HG02642 (cell line): ENCODE data around the gene KIF6.

ENCODE experiments used
- ATAC-seq: cut with Tn5 transposase; IDR thresholded peaks from one replicate; pipeline ENCODE4 v1.9.1; 2021; ENCODE audit warnings: mild to moderate bottlenecking; ENCODE audit not compliant: unreplicated experiment, poor library complexity

KIF6 gene

DNA sequence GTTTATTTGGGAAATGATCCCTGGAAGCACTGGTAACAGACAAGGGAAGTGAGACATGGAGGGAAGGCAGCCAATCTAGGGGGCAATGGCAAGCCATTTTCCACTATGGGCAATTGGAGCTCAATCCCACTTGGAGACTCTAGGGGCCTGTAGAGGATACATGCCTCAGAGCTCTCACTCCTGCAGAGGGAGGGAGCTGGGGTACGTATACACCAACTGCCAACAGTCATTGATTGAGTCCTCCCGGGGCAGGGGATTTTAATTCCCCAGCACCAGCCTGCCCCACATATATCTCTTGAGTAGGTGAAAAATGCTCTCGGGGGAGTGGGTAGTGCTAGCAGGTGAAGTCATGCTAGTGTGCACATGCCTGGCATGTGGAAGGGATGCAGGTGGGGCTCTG is 323.8 kb downstream of the KIF6 start:
- no peak for ATAC-seq

DNA sequence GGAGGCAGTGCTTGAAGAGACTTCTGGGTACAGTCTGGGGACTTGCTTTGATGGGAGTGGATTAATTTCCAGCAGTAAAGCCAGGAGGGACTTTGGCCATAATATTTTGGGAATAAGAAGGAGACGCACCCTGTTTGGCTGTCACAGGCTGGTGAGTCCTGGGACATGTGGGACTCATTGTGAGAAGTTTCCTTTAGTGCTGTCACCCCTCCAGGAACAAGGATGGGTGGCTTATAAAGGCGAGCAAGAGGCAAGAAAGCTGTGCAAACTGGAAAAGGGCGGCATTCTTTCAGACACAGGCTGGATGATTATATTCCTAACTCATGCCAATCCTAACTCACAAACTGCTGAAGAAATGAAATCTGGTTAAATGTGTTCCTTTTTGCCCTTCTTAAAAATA is 325.2 kb downstream of the KIF6 start:
- ATAC-seq, result no peak

DNA sequence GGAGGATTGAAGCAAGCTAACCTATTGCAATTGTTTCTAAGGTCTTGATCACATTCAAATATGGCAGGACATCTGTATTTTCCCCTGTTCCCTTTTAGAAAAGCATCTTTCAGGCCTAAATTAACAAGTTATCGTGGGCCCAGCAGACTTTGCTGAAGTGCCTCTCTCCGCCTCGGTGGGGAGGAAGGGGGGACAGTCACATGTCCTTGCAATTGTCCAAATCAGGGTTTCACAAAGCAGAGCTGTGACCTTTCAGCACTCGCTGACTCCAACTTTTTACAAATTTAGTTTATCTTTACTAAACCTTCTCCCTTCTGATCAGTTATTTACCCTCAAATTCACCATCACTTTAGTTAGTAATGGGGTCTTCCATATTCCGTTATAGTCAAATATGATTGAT is 328.4 kb downstream of the KIF6 start:
- no peak for ATAC-seq

GRCh38 chr6:39393075-39393474 is 332.1 kb downstream of the KIF6 start:
- ATAC-seq, result no peak

DNA sequence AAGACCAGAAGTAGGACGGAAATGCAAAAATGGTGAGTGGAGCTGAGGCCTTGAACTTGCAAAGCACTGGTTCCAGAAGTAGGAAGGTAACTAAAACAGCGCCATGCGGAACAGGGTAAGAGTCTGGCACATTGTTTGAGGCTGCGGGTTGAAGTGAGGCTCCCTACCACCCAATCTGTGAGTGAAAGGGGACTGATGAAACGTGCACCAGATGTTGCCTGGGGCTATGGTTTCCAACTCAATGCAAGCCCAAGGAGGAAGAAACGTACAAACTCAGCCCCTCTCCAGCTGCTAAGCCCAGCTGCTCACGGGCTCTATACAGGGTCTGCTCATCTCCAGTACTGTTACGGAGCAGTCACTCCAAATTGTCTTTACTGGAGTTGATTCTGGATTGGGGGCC is 334.0 kb downstream of the KIF6 start:
- ATAC-seq, result no peak

GRCh38 chr6:39389484-39389767 is 335.8 kb downstream of the KIF6 start:
- ATAC-seq, result no peak

- peak; percentile 71 for ATAC-seq
These were observed 336.4 kb downstream of the KIF6 start for GRCh38 chr6:39388606-39389483.

GRCh38 chr6:39387785-39388184 is 337.4 kb downstream of the KIF6 start:
- no peak for ATAC-seq

DNA sequence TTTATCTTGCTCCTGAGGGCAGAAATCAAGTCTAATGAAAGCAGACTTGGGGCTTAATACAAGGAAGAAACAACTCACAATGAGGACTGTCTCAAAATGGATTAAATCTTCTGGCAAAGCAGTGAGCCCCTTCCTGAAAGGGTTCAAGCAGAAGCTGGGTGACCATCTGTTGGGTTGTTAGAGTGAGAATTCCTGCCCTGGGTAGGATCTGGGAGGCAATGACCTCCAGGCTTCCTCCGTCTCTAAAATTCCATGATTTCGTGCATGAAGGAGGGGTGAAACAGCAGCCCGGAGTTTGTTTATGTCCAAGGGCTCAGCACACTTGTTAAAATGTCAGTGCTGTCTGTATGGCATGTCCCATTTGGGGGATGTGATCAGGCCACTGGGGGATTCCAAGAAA is 338.7 kb downstream of the KIF6 start:
- no peak for ATAC-seq

DNA sequence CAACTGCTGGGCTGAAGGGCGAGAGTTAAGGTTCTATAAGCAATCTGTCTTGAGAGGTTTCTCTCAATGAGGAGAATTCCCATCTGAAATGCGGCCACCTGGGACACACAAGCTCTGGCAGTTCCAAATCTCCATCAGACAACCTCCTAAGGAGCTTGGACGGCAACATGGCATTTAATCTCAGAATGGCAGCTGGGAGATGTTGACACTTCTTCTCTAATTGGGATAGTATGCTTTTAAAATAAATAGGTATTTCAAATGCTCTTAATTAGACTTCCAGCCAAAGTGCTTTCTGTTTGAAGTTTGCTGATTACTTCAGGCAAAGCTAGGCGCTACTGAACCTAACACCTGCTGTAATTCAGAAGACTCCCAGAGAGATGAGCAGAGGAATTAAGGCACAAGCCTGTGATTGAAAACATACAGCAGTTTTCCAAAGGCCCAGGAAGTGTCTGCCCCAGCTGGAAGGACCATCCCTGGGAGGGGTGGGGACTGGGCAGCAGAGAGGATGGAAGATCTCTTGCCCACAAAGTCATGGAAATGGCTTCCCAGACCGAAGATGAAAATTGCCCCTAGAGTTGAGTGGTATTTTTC is 343.6 kb downstream of the KIF6 start:
- ATAC-seq, result no peak

DNA sequence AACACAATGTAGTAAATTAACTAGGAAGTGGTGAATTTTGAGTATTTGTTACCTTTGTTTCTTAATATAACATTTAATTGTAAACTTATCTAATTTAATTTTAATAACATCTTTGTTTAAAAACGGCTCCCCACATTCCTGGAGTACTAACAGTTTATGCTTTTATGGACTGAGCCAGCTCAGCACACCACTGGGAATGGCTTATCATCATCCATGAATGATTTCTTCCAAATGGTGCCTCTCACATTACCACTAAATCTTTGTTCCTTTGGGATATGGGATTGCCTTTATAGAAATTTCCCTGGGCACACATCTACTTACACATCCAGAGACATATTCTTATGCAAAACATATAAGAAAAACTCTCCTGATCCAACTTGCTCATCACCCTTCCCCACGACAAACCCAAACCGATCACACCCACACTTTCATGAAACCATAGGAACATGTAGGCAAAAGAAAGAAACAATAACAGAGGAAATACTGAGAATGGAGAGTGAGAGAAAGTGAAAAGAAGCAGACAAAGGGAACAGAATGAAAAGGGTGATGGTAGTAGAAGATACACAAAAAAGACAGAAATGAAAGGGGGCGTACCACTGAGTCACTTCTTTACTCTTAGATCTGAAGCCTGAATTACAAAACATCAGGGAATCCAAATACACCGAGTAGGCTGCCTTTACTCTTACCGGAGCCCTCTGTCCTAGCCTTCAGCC is 344.2 kb downstream of the KIF6 start:
- no peak for ATAC-seq

- no peak for ATAC-seq
These were observed 346.2 kb downstream of the KIF6 start for GRCh38 chr6:39378960-39379425.

- ATAC-seq, result no peak
These were observed 346.8 kb downstream of the KIF6 start for GRCh38 chr6:39378175-39378959.

DNA sequence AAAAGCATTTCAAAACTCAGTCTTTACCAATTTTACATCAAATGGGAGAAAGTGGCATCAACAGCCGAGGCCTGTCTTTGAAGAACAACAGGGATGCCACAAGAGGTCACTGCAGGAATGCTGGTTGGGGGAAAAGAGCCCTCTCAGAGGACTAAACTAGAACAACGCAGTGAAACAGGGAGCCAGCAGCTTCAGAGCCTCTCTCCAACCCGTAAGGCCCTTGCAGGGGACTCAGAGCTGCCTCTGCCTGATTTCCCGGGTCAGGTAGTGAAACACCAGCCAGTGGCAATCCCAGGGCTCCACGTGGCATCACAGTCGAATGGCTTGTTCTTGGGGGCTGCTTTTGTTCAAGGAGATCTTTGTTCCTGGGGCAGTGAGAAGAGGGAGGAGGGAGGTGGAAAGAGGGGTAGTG is 347.7 kb downstream of the KIF6 start:
- ATAC-seq, result no peak

DNA sequence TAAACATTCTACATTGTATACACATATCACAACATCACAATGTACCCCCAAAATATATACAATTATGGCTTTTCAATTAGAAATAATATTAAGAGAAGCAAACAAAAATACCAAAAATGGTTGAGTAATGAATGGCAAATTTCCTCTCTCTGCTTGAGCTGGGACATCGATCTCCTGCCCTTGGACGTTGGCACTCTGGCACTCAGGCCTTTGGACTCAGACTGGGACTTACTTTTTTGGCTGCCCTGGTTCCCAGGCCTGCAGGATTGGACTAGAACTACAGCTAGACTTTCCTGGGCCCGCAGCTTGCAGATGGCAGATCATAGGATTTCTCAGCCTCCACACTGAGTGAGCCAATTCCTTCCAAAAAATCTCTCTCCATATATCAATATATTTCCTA is 349.8 kb downstream of the KIF6 start:
- no peak for ATAC-seq

- no peak for ATAC-seq
These were observed 354.8 kb downstream of the KIF6 start for GRCh38 chr6:39370390-39370789.

DNA sequence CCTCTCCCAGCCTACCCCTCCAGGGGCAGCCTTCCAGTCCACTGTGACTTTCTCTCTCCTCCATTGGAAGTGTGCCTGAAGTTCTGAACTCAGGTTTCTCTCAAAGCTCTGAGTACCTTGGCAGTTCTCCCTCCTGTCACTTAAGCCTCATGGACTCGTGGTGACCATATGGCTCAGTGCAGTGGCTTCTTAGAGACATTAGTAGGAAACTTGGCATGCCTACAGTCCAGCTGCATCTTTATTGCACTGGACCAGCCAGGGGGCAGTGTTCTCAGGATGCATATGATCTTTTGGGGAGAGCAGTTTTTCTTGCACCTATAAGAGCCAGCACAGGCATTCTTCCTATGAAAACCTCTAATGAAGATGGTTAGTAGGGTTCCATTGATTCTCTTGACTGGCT is 355.2 kb downstream of the KIF6 start:
- no peak for ATAC-seq

GRCh38 chr6:39367700-39368099 is 357.5 kb downstream of the KIF6 start:
- no peak for ATAC-seq

GRCh38 chr6:39366931-39367618 is 358.1 kb downstream of the KIF6 start:
- no peak for ATAC-seq
